ENCODE results near the gene CLIP4.

Gene CLIP4

GRCh38 chr2:29226808-29227207, 111.6 kb downstream of the CLIP4 start:
- in situ Hi-C loops (cut with HindIII; ENCODE audit: low pct_ligation_motif_present, low pct_unique_long_range_greater_than_20kb, low sequenced_read_pairs), result no loop called here
- no peak for DNase-seq

- no peak for DNase-seq
- in situ Hi-C loops (cut with HindIII; ENCODE audit: low pct_ligation_motif_present, low pct_unique_long_range_greater_than_20kb, low sequenced_read_pairs), result no loop called here
These were observed 112.9 kb downstream of the CLIP4 start for GRCh38 chr2:29227935-29228675.

GRCh38 chr2:29228947-29229346, 113.7 kb downstream of the CLIP4 start:
- in situ Hi-C loops (cut with HindIII; ENCODE audit: low pct_ligation_motif_present, low pct_unique_long_range_greater_than_20kb, low sequenced_read_pairs), result no loop called here
- no peak for DNase-seq

GRCh38 chr2:29229640-29230039, 114.4 kb downstream of the CLIP4 start:
- DNase-seq, result no peak
- in situ Hi-C loops (cut with HindIII; ENCODE audit: low pct_ligation_motif_present, low pct_unique_long_range_greater_than_20kb, low sequenced_read_pairs), result no loop called here

GRCh38 chr2:29232041-29232440, 116.8 kb downstream of the CLIP4 start:
- no peak for DNase-seq
- in situ Hi-C loops (cut with HindIII; ENCODE audit: low pct_ligation_motif_present, low pct_unique_long_range_greater_than_20kb, low sequenced_read_pairs), result no loop called here

GRCh38 chr2:29233428-29233827, 118.2 kb downstream of the CLIP4 start:
- no peak for DNase-seq
- in situ Hi-C loops (cut with HindIII; ENCODE audit: low pct_ligation_motif_present, low pct_unique_long_range_greater_than_20kb, low sequenced_read_pairs), result no loop called here

GRCh38 chr2:29235411-29235810, 120.2 kb downstream of the CLIP4 start:
- DNase-seq, result no peak
- in situ Hi-C loops (cut with HindIII; ENCODE audit: low pct_ligation_motif_present, low pct_unique_long_range_greater_than_20kb, low sequenced_read_pairs), result no loop called here

GRCh38 chr2:29236074-29236473, 120.9 kb downstream of the CLIP4 start:
- no peak for DNase-seq
- in situ Hi-C loops (cut with HindIII; ENCODE audit: low pct_ligation_motif_present, low pct_unique_long_range_greater_than_20kb, low sequenced_read_pairs), result no loop called here

- DNase-seq, result peak; percentile 53
- in situ Hi-C loops (cut with HindIII; ENCODE audit: low pct_ligation_motif_present, low pct_unique_long_range_greater_than_20kb, low sequenced_read_pairs), result no loop called here
These were observed 123.3 kb downstream of the CLIP4 start for GRCh38 chr2:29238497-29238896.

Data from ACHN (cell line).